K562 (cell line): ENCODE measurements around the gene ZNF30. TPM values are rescaled to one million over a fixed set of nuclear protein-coding genes. Genes with fewer than 3 reads are reported as not detected.
"Not testable (repeated sequence)": the region's sequence is repeated elsewhere in the genome, so short reads cannot be mapped to it uniquely, and the experiment has no call there.

Source experiments
- ATAC-seq: fragments of 200-7000 bp; cut with Tn5 transposase; 3 replicates; pipeline ENCODE4 v1.9.1; 2020; ENCODE audit warnings: moderate library complexity
- BruUV-seq: library from RNA; stranded (reverse); fragments of 400-500 nt; replicated peaks from 2 replicates; lab custom pipeline; 2021; lab: Mats Ljungman, UMichigan
- CTCF ChIA-PET: fragments of 300-600 bp; formaldehyde crosslinking; extraction: SDS; loops from one replicate; lab custom pipeline; 2021; ENCODE audit warnings: low intra/inter-chr PET ratio; lab: Yijun Ruan, JAX
- POLR2A ChIA-PET: fragments of 300-600, 350-650 bp; sonication (Branson Sonifier 250); formaldehyde crosslinking; extraction: SDS; loops from one replicate; lab custom pipeline; 2021; ENCODE audit warnings: antibody characterized with exemption, inconsistent platforms; lab: Yijun Ruan, JAX
- DNase-seq, 4 experiments: peaks; one replicate each; pipeline versions ENCODE4 v3.0.0 to v3.0.0-alpha.2; 2011 to 2018; ENCODE audit warnings: low spot score in 3 of 4, mixed read lengths in 3 of 4; ENCODE audit errors: extremely low read depth in 1 of 4
- FAIRE-seq: peaks from 2 replicates; lab custom pipeline; 2011; peaks lifted over from hg19 to GRCh38; lab: Jason Lieb, UNC
- H2AFZ ChIP-seq: 2 replicates; pipeline ENCODE4 v1.6.0; 2011; ENCODE audit warnings: low read depth, low read length, control low read depth, inconsistent platforms
- H3K27ac ChIP-seq: fragments of 200-600 bp; 3 replicates; pipeline ENCODE4 v1.8.0; 2011; ENCODE audit warnings: low read depth, mild to moderate bottlenecking, control low read depth, inconsistent platforms, low read length, moderate library complexity, mixed read lengths; ENCODE audit errors: extremely low read depth
- H3K27me3 ChIP-seq, 2 experiments: fragments of 300-600 bp in 1 of 2; 2 replicates in 1 of 2; 3 replicates in 1 of 2; pipeline versions ENCODE4 v1.6.0 to v1.8.0; 2011; ENCODE audit warnings: inconsistent platforms in 2 of 2, low read length in 2 of 2, mild to moderate bottlenecking in 1 of 2, mixed read lengths in 1 of 2, moderate library complexity in 1 of 2; ENCODE audit not compliant: control insufficient read depth in 2 of 2, insufficient read depth in 2 of 2
- H3K36me3 ChIP-seq: fragments of 300-600 bp; 3 replicates; pipeline ENCODE4 v1.8.0; 2011; ENCODE audit warnings: mild to moderate bottlenecking, low read length, inconsistent platforms; ENCODE audit not compliant: control insufficient read depth, insufficient read depth
- H3K4me1 ChIP-seq, 2 experiments: fragments of 200-600 bp in 1 of 2; replicated peaks in 1 of 2; 2 replicates in 1 of 2; 3 replicates in 1 of 2; pipeline versions ENCODE4 v1.5.1 to v1.8.0; 2011; ENCODE audit warnings: inconsistent platforms in 2 of 2, low read length in 2 of 2, mild to moderate bottlenecking in 1 of 2, mixed read lengths in 1 of 2, moderate library complexity in 1 of 2; ENCODE audit not compliant: control insufficient read depth in 2 of 2, insufficient read depth in 2 of 2
- H3K4me2 ChIP-seq: 2 replicates; pipeline ENCODE4 v1.6.1; 2011; ENCODE audit warnings: low read length, control low read depth, inconsistent platforms, mixed read lengths; ENCODE audit not compliant: insufficient read depth
- H3K4me3 ChIP-seq: fragments of 200-600 bp; sonication (generic), shearing (Covaris generic); 2 replicates; pipeline ENCODE4 v1.5.1; 2016; ENCODE audit warnings: control low read depth, inconsistent platforms
- H3K79me2 ChIP-seq: fragments of 200-600 bp; 3 replicates; pipeline ENCODE4 v1.8.0; 2011; ENCODE audit warnings: low read length, inconsistent platforms; ENCODE audit not compliant: control insufficient read depth, insufficient read depth
- H3K9ac ChIP-seq, 2 experiments: 2 replicates each; pipeline versions ENCODE4 v1.6.0 to v1.6.1; 2011; ENCODE audit warnings: low read depth in 2 of 2, low read length in 2 of 2, control low read depth in 1 of 2, inconsistent platforms in 1 of 2, mild to moderate bottlenecking in 1 of 2, mixed read lengths in 1 of 2; ENCODE audit not compliant: insufficient read depth in 1 of 2
- H3K9me1 ChIP-seq: one replicate; pipeline ENCODE4 v1.6.0; 2011; ENCODE audit warnings: inconsistent platforms, mild to moderate bottlenecking, low read length, moderate library complexity; ENCODE audit not compliant: control insufficient read depth, insufficient read depth
- H3K9me3 ChIP-seq: replicated peaks from 2 replicates; pipeline ENCODE4 v1.5.1; 2011; ENCODE audit warnings: low read depth, low read length, inconsistent platforms; ENCODE audit not compliant: control insufficient read depth, insufficient read depth
- H4K20me1 ChIP-seq: replicated peaks from 2 replicates; pipeline ENCODE4 v1.6.1; 2011; ENCODE audit warnings: low read length, inconsistent platforms, mixed read lengths; ENCODE audit not compliant: control insufficient read depth, insufficient read depth
- CBX1 ChIP-seq: sonication (generic); IDR thresholded peaks from 2 replicates; pipeline ENCODE4 v1.6.1; 2016; ENCODE audit warnings: antibody characterized with exemption, low read depth, mild to moderate bottlenecking
- CBX3 ChIP-seq, 2 experiments: IDR thresholded peaks; 1 replicate in 1 of 2; 2 replicates in 1 of 2; pipeline ENCODE4 v1.6.1; 2012; ENCODE audit warnings: inconsistent platforms in 2 of 2, low read length in 2 of 2, borderline replicate concordance in 1 of 2, control low read depth in 1 of 2
- CBX5 ChIP-seq: IDR thresholded peaks from 2 replicates; pipeline ENCODE4 v1.6.1; 2014; ENCODE audit warnings: low read depth, borderline replicate concordance
- TRIM24 ChIP-seq, 2 experiments: fragments of 450-650 bp; IDR thresholded peaks; 2 replicates each; pipeline ENCODE4 v1.6.1; 2016
- TRIM28 ChIP-seq: fragments of 450-650 bp; IDR thresholded peaks from 2 replicates; pipeline ENCODE4 v1.6.1; 2017
- XRCC3 ChIP-seq: fragments of 450-650 bp; IDR thresholded peaks from 2 replicates; pipeline ENCODE4 v1.6.1; 2017; ENCODE audit warnings: mild to moderate bottlenecking, moderate library complexity
- ZEB2 ChIP-seq: fragments of 450-650 bp; IDR thresholded peaks from 2 replicates; pipeline ENCODE4 v1.6.1; 2016
- ZNF561 ChIP-seq: fragments of 450-650 bp; formaldehyde crosslinking; conservative IDR thresholded peaks from 2 replicates; pipeline ENCODE4 v1.4.0; 2020; ENCODE audit warnings: mild to moderate bottlenecking, moderate library complexity
- WGBS: fragments of 100-300 bp; shearing (Covaris generic); methylation state at CpG from one replicate; pipeline ENCODE4 v1.1.6; 2016; ENCODE audit warnings: low coverage, mixed read lengths; ENCODE audit not compliant: insufficient coverage; ENCODE audit errors: missing lambda C conversion rate; 5-methylcytosine and 5-hydroxymethylcytosine counted together
- in situ Hi-C: fragments of 300-500 bp; cut with MboI; formaldehyde crosslinking; loops from 4 replicates; pipeline ENCODE4 v1.15.0; 2018; ENCODE audit warnings: inconsistent platforms, mixed read lengths
- intact Hi-C: fragments of 100-400 bp; cut with micrococcal nuclease; formaldehyde crosslinking; loops from 2 replicates; pipeline ENCODE4 v1.14.2; 2022
- polyA plus RNA-seq, 8 experiments: library from polyadenylated mRNA; depleted of rRNA in 4 of 8; stranded (reverse) in 5 of 8; unstranded in 3 of 8; fragments of >200 nt; fragmentation: Nextera tagmentation in 2 of 8; fragmentation: Illumina TruSeq in 1 of 8; extraction: Ambion mirVana in 2 of 8; extraction: Trizol in 1 of 8; gene quantifications; 2 replicates each; pipeline versions ENCODE4 v1.2.1 to v1.2.3, GENCODE V29; 2011 to 2014; ENCODE audit warnings: inconsistent platforms in 1 of 8, missing spikeins in 1 of 8
- total RNA-seq, 7 experiments: library from RNA; depleted of rRNA in 6 of 7; stranded (reverse); fragments of >200 nt in 6 of 7; fragmentation: Illumina TruSeq in 2 of 7; extraction: Trizol in 2 of 7; gene quantifications; 2 replicates each; pipeline versions ENCODE4 v1.2.1 to v1.2.3, GENCODE V29; 2011 to 2021; ENCODE audit warnings: low replicate concordance in 1 of 7
- TF ChIP-seq, protein P1 (sequence below): fragments of 450-650 bp; IDR thresholded peaks from 2 replicates; pipeline ENCODE4 v1.6.1; 2018; ENCODE audit warnings: mild to moderate bottlenecking, low read depth; ENCODE audit not compliant: partially characterized antibody

ZNF30 gene
- total and polyA plus RNA-seq, 9 of the 15 experiments (the other 6 are each of a cell fraction or from before 2014, with no cell fraction given), result 7.3 to 13.4 (median 10.6) TPM

DNA sequence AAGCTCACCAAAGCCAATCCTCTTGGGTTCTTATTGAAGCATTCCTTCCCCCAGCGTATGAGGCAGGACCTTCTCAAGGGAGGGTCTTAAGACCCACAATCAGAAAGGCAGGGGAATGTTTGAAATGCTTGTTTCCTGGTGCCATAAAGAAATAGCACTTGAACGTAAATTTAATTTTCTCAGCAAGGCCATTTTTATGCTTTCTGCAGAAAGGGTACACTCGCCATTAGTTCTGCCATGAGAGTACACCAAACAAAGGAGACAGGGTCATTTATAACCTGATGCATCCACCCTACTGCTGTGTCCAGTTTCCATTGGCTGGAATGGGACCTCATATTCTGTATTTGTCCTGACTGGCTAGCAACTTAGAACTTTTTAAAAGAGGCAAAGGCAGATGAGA, 9.6 kb upstream of the ZNF30 start:
- H3K27me3 ChIP-seq, DNase-seq, H3K9ac ChIP-seq, H3K27ac ChIP-seq, intact Hi-C loops, BruUV-seq, in situ Hi-C loops, H3K4me3 ChIP-seq, H3K36me3 ChIP-seq, H3K79me2 ChIP-seq, H4K20me1 ChIP-seq, H3K4me2 ChIP-seq, H2AFZ ChIP-seq, ATAC-seq, H3K9me1 ChIP-seq, FAIRE-seq, CTCF ChIA-PET: not testable (repeated sequence)
- H3K4me1 ChIP-seq, result peaks cover 0 to 15% of the 10 kb centered on the region in 2 experiments; a peak in 3 of 5 replicates
- POLR2A ChIA-PET, result interaction anchor here (0.6 to 1.3 kb wide), 3 partner anchors 29 to 511 kb away, joined by 3 to 4 read pairs (median 3); no protein-coding TSS in a partner anchor
- WGBS, result 42% methylated on average over 3 of the region's 3 CpGs
- TF ChIP-seq XRCC3, result peak; percentile 87; the same call in 1 of the 2 replicates
- TF ChIP-seq CBX5, result peak; percentile 94
- peak; percentile 63; the same call in 1 of the 2 replicates for TF ChIP-seq CBX1
- TF ChIP-seq, protein P1, sequence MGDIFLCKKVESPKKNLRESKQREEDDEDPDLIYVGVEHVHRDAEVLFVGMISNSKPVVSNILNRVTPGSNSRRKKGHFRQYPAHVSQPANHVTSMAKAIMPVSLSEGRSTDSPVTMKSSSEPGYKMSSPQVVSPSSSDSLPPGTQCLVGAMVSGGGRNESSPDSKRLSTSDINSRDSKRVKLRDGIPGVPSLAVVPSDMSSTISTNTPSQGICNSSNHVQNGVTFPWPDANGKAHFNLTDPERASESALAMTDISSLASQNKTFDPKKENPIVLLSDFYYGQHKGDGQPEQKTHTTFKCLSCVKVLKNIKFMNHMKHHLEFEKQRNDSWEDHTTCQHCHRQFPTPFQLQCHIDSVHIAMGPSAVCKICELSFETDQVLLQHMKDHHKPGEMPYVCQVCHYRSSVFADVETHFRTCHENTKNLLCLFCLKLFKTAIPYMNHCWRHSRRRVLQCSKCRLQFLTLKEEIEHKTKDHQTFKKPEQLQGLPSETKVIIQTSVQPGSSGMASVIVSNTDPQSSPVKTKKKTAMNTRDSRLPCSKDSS, result peak; percentile 95
- peak in 1 of 2 experiments; percentile 44; a peak in 1 of 4 replicates for TF ChIP-seq TRIM24 (IDR thresholded peaks at IDR 0.05)
- peak; percentile 97 for TF ChIP-seq TRIM28
- peak; percentile 71; the same call in 1 of the 2 replicates for TF ChIP-seq ZNF561 (CRISPR knock-in tag)
- 0 out of 2 replicates have a peak, but pooled peaks have one; percentile 32 for TF ChIP-seq ZEB2
- peak in 1 of 2 experiments; percentile 97; a peak in 2 of 3 replicates for TF ChIP-seq CBX3 (IDR thresholded peaks at IDR 0.05; ENCODE audit: borderline replicate concordance in 1 of 2, low read length in 2 of 2)
- H3K9me3 ChIP-seq, result peaks cover 25% of the 10 kb centered on the region
